ENCODE measurements around the gene INSIG1. TPM values are rescaled to one million over a fixed set of nuclear protein-coding genes. Genes with fewer than 3 reads are reported as not detected.

INSIG1 gene
- total RNA-seq, 1 experiment from 2014 or later = 103 TPM

GRCh38 chr7:155296006-155296787, 1.5 kb upstream of the INSIG1 start:
- Histone ChIP-seq H3K36me3 (ENCODE audit: low read depth) (peaks cover 14% of the 10 kb centered on the region), H3K4me1 (replicated peaks; ENCODE audit: insufficient read depth) (peaks cover 43% of the 10 kb centered on the region), H3K27ac (peak overlapping the region; percentile 81), H3K9me3 (ENCODE audit: insufficient read depth, low read depth) (no peaks in the 10 kb centered on the region), H3K9me2 (ENCODE audit: insufficient read depth) (no peaks in the 10 kb centered on the region), H2AFZ (no peak overlapping the region; the same call in 1 of the 2 replicates), H3K4me3 (peak overlapping the region; percentile 90), H3K79me2 (ENCODE audit: low read depth) (peaks cover 36% of the 10 kb centered on the region), H3K4me2 (peak overlapping the region; percentile 93), H4K20me1 (ENCODE audit: insufficient read depth) (peaks cover 21% of the 10 kb centered on the region), H3F3A (ENCODE audit: insufficient read depth, low read depth) (peaks cover 41% of the 10 kb centered on the region), H3K27me3 (ENCODE audit: insufficient read depth, low read depth) (no peaks in the 10 kb centered on the region)
- DNase-seq = no peak
- TF ChIP-seq CTCF (conservative IDR thresholded peaks at IDR 0.05) (no peak), EZH2 (IDR thresholded peaks at IDR 0.05; ENCODE audit: low read depth) (no peak)
- BruUV-seq (replicated peaks) = no TSS peak
- CTCF ChIA-PET = interaction anchor here (0.7 kb wide), 1 partner anchor 14 kb away, joined by 4 read pairs; no protein-coding TSS in a partner anchor
- intact Hi-C loops (cut with micrococcal nuclease; ENCODE audit: unreplicated experiment) = loop anchor here (1.0 to 2.0 kb wide), 5 partner anchors 33 to 291 kb away; no protein-coding TSS in a partner anchor
- POLR2A ChIA-PET (ENCODE audit: unreplicated experiment) = interaction anchor here (0.5 to 0.7 kb wide), 3 partner anchors 18 to 389 kb away, joined by 3 to 5 read pairs (median 3); no protein-coding TSS in a partner anchor

DNA sequence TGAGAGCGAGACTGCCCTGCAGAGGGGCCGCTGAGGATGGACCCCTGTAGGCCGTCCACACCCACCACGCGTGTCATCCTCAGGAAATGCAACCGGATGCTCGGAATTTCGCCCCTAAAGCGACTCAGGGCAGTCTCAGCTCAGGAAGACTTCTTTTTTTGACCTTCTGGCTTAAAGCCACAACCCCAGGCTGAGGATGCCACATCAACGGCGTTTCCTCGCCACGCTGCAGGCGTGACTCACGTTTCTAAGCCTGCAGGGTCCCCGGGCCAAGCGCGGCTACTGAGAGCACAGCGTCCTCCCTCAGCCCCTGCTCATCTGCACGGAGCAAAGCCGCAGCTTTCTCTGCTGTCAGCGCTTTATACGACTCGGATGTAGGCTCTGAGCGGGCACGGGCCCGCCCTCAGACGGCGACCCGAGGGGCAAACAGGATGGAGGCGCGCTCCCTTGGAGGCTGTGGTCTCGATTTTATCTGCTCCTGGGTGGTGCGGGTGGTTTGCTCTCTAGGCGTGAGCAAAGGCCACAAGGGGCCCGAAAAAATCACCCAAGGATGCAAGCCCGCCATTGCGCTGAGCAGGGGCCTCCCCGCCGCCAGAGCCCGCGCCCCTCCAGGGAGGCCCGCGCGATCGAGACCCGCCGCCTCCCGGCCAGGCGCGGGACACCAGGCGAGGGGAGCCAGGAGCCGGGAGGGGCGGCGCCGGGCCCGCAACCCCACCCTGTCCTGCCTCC, 726 bp upstream of the INSIG1 start:
- TF ChIP-seq EZH2 (IDR thresholded peaks at IDR 0.05; ENCODE audit: low read depth) (no peak), CTCF (conservative IDR thresholded peaks at IDR 0.05) (peak; percentile 69)

GRCh38 chr7:155298288-155298833, 683 bp downstream of the INSIG1 start:
- peaks cover 49% of the 10 kb centered on the region for H3K79me2 ChIP-seq (ENCODE audit: low read depth)
- peaks cover 41% of the 10 kb centered on the region for H3F3A ChIP-seq (ENCODE audit: insufficient read depth, low read depth)
- H2AFZ ChIP-seq = peak overlapping the region; percentile 80
- H3K36me3 ChIP-seq (ENCODE audit: low read depth) = peaks cover 31% of the 10 kb centered on the region
- no peaks in the 10 kb centered on the region for H3K27me3 ChIP-seq (ENCODE audit: insufficient read depth, low read depth)
- TF ChIP-seq EZH2 (IDR thresholded peaks at IDR 0.05; ENCODE audit: low read depth) (no peak), CTCF (conservative IDR thresholded peaks at IDR 0.05) (no peak)
- H3K4me1 ChIP-seq (replicated peaks; ENCODE audit: insufficient read depth) = peaks cover 42% of the 10 kb centered on the region
- ChIA-PET POLR2A (ENCODE audit: unreplicated experiment) (interaction anchor here (0.6 to 1.1 kb wide), 2 partner anchors 68 to 1712 kb away, joined by 3 to 4 read pairs; partner anchors contain the start of gene MNX1), CTCF (interaction anchor here (0.6 to 0.8 kb wide), 3 partner anchors 26 to 295 kb away, joined by 3 to 5 read pairs (median 4); no protein-coding TSS in a partner anchor)
- peak overlapping the region; percentile 6; the same call in 1 of the 2 replicates for H3K27ac ChIP-seq
- H3K9me3 ChIP-seq (ENCODE audit: insufficient read depth, low read depth) = no peaks in the 10 kb centered on the region
- H4K20me1 ChIP-seq (ENCODE audit: insufficient read depth) = peaks cover 28% of the 10 kb centered on the region
- intact Hi-C loops (cut with micrococcal nuclease; ENCODE audit: unreplicated experiment) = no loop called here
- H3K9me2 ChIP-seq (ENCODE audit: insufficient read depth) = no peaks in the 10 kb centered on the region
- peak overlapping the region; percentile 85 for H3K4me2 ChIP-seq
- no TSS peak for BruUV-seq (replicated peaks)
- DNase-seq = peak in 1 of 2 experiments; percentile 23
- peak overlapping the region; percentile 90 for H3K4me3 ChIP-seq

More for the DNA sequence above, 726 bp upstream of the INSIG1 start:
- peaks cover 25% of the 10 kb centered on the region for H4K20me1 ChIP-seq (ENCODE audit: insufficient read depth)
- no peaks in the 10 kb centered on the region for H3K27me3 ChIP-seq (ENCODE audit: insufficient read depth, low read depth)
- TSS peak; percentile 69 for BruUV-seq (replicated peaks)
- POLR2A ChIA-PET (ENCODE audit: unreplicated experiment) = interaction anchor here (0.5 to 1.2 kb wide), 8 partner anchors 19 to 390 kb away, joined by 3 to 14 read pairs (median 5); no protein-coding TSS in a partner anchor
- H3K79me2 ChIP-seq (ENCODE audit: low read depth) = peaks cover 42% of the 10 kb centered on the region
- peak overlapping the region; percentile 93 for H3K4me2 ChIP-seq
- DNase-seq = peak; percentile 63 to 71
- H3K4me1 ChIP-seq (replicated peaks; ENCODE audit: insufficient read depth) = peaks cover 42% of the 10 kb centered on the region
- peak overlapping the region; percentile 86 for H2AFZ ChIP-seq
- peak overlapping the region; percentile 81 for H3K27ac ChIP-seq
- intact Hi-C loops (cut with micrococcal nuclease; ENCODE audit: unreplicated experiment) = loop anchor here (1.0 to 2.0 kb wide), 8 partner anchors 34 to 292 kb away; no protein-coding TSS in a partner anchor
- CTCF ChIA-PET = interaction anchor here (0.6 to 0.8 kb wide), 6 partner anchors 15 to 368 kb away, joined by 3 to 6 read pairs (median 4); no protein-coding TSS in a partner anchor
- no peaks in the 10 kb centered on the region for H3K9me2 ChIP-seq (ENCODE audit: insufficient read depth)
- H3K9me3 ChIP-seq (ENCODE audit: insufficient read depth, low read depth) = no peaks in the 10 kb centered on the region
- peaks cover 18% of the 10 kb centered on the region for H3K36me3 ChIP-seq (ENCODE audit: low read depth)
- H3K4me3 ChIP-seq = peak overlapping the region; percentile 90
- peaks cover 41% of the 10 kb centered on the region for H3F3A ChIP-seq (ENCODE audit: insufficient read depth, low read depth)

Measured in PC-9 (cell line).